ENCODE results near the gene SLIT3.

- TF ChIP-seq EZH2 (IDR thresholded peaks at IDR 0.05) (no peak), YY1 (IDR thresholded peaks at IDR 0.05; ENCODE audit: extremely low read depth, insufficient replicate concordance, low read depth, low read length) (no peak), POLR2A (IDR thresholded peaks at IDR 0.05; ENCODE audit: borderline replicate concordance, extremely low read depth, insufficient read depth, insufficient read length) (no peak), MAX (IDR thresholded peaks at IDR 0.05) (no peak), CTCF (IDR thresholded peaks at IDR 0.05 in 2 of 3, conservative IDR thresholded peaks at IDR 0.05 in 1 of 3; ENCODE audit: borderline replicate concordance in 1 of 3, insufficient read depth in 1 of 3, low read depth in 2 of 3, low read length in 2 of 3) (no peak), CBX3 (IDR thresholded peaks at IDR 0.05; ENCODE audit: low read depth) (no peak), POLR2AphosphoS5 (IDR thresholded peaks at IDR 0.05; ENCODE audit: low read depth, low read length) (no peak), REST (IDR thresholded peaks at IDR 0.05; ENCODE audit: low read depth) (no peak)
Measured at GRCh38 chr5:168935183-168935582, 365.8 kb downstream of the SLIT3 start.

All from HCT116 (cell line).